SW 1271 (cell line): ENCODE data around the gene ERICH4.
"Not testable (repeated sequence)": the region's sequence is repeated elsewhere in the genome, so short reads cannot be mapped to it uniquely, and the experiment has no call there.

ENCODE experiments used
- DNase-seq, 2 experiments: peaks; one replicate each; lab custom pipeline; 2025; lab: John Stamatoyannopoulos, UW

Gene ERICH4

GRCh38 chr19:41435376-41435775 lies 7.6 kb upstream of the ERICH4 start:
- not testable (repeated sequence) for DNase-seq

GRCh38 chr19:41435936-41436673 lies 6.9 kb upstream of the ERICH4 start:
- no peak for DNase-seq

GRCh38 chr19:41436674-41436951 lies 6.3 kb upstream of the ERICH4 start:
- no peak for DNase-seq

- no peak for DNase-seq
Measured at GRCh38 chr19:41437944-41438574, 4.9 kb upstream of the ERICH4 start.

DNA sequence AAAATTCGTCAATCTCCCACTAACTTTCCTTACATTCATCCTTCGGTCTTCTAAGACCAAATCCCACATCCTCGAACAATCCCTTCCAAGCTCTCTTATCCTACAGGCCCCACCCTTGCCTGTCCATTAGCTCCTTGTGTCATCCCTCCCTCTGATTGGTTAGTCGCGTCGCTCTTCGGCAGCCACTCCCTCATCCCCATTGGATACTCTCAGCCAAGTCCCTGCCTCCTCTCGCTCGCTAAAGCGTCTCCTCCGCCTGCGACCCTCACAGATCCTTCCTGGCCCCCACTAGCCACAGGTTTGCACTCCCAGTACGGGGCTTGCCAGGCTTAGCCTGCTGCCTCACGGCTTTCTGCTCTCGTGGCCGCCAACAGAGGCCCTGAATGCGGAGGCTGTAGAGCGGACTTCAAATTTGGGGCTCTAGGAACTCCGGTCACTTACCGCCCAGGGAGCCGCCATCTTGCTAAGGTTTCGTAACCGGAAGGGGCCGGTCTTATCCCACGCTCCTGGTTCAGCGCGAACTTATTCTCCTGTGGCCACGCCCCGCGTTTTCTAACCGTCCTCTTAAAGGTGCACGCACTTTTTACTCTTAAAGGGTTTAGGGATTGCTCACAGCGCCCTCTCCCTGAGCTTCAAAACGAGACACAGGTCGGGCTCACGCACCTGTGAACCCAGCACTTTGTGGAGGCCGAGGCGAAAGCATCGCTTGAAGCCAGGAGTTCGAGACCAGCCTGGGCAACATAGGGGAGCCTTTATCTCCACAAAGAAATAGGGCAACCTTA lies 3.3 kb upstream of the ERICH4 start, which contains the start of gene DMAC2:
TSS of gene DMAC2 (minus strand) at position 472 of the 782 bp plus-strand sequence. CDS start at position 459, 13 bp downstream.
- peak; percentile 87 to 97 for DNase-seq

GRCh38 chr19:41441321-41441945 lies 1.5 kb upstream of the ERICH4 start:
- no peak for DNase-seq

GRCh38 chr19:41443813-41444455 lies 978 bp downstream of the ERICH4 start:
- no peak for DNase-seq

GRCh38 chr19:41445575-41445974 lies 2.6 kb downstream of the ERICH4 start:
- DNase-seq, result no peak

- no peak for DNase-seq
Measured at GRCh38 chr19:41447732-41448332, 4.9 kb downstream of the ERICH4 start.

DNA sequence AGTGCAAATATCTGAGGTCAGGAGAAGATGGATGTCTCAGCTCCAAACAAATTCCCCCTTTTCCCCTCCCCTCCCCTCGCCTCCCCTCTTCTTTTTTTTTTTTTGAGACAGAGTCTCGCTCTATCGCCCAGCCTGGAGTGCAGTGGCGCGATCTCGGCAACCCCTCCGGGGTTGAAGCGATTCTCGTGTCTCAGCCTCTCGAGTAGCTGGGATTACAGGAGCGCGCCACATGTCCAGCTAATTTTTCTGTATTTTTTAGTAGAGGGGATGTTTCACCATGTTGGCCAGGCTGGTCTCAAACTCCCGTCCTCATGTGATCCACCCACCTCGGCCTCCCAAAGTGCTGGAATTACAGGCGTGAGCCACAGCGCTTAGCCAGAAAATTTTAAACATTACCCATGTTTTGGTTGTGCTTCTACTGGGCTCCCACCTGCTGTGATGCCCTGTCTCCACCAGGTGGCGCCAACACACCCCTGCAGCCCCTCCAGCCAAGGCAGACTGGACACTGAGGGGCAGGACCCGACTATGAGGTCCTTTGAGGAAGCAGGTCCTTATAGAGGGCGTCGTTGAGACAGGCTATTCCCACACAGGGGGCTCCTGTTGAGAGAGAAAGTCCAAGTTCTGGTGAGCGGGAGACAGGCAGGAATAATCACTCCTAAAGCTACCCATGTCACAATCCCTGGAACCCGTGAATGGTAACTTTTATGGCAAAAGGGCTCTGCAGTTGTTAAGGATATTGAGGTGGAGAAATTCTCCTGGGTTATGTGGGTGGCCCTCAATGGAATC lies 6.3 kb downstream of the ERICH4 start:
- peak; percentile 30 to 59 for DNase-seq

DNA sequence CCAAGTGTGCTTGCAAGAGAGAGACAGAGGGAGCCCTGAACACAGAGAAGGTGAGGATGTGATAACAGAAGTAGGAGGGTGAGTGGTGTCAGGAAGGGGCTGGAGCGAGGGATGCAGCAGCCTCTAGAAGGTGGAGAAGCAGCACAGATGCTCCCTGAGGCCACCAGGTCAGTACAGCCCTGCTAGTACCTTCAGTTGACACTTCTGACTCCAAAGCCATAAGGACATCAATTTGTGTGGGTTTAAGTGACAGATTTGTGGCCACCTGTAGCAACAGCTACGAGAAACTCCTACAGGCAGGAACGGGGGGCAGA lies 6.9 kb downstream of the ERICH4 start:
- DNase-seq, result no peak

DNA sequence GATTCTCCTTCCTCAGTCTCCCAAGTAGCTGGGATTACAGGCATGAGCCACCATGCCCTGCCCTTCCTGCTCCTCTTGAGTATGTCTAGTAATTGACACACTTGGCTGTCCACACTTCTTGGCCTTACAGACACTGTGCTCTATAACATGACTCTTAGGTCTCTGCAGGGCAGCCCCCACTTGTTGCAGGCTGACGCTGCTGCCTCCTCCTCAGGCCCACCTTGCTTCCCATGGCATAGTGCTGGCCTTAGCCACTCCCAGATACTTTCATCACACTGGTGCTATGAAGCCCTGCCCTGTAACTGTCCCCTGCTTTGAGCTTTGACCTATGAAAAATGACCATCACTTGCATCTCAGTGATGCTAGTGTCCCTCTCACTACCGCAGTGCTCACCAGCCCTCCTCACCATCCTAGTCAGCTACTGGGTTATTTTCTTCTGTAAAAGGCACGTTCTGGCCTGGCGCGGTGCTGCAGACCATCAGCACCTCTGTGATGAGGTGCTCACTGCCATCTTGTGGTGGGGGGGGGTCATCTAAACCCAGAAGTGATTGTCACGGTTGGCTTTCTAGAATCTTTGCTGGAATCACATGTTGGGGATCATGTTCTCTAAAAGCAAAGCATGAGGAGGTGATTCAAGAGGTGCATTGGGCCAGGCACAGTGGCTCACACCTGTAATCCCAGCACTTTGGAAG lies 9.8 kb downstream of the ERICH4 start:
- no peak for DNase-seq

DNA sequence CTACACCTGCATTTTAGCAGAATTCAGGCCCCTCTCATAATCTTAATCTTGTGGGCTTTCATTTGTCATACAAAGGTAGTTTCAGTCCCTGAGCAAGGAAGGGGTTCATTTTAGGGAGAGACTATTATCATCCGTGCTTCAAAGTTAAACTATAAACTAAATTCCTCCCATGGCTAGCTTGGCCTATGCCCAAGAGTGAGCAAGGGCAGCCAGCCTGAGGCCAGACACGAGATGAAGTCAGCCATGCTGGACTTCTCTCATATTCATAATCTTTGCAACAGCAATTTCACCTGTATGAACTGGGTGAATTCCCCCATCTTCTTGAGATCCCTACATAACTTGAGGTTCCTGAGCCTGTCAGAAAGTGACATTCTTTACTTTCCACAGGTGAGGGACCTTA lies 13.0 kb downstream of the ERICH4 start:
- DNase-seq, result no peak

- peak in 1 of 2 experiments; percentile 14 for DNase-seq
Measured at GRCh38 chr19:41456342-41456918, 13.5 kb downstream of the ERICH4 start.

- no peak for DNase-seq
Measured at GRCh38 chr19:41457241-41457640, 14.3 kb downstream of the ERICH4 start.

- no peak for DNase-seq
Measured at GRCh38 chr19:41462497-41462896, 19.5 kb downstream of the ERICH4 start.

DNA sequence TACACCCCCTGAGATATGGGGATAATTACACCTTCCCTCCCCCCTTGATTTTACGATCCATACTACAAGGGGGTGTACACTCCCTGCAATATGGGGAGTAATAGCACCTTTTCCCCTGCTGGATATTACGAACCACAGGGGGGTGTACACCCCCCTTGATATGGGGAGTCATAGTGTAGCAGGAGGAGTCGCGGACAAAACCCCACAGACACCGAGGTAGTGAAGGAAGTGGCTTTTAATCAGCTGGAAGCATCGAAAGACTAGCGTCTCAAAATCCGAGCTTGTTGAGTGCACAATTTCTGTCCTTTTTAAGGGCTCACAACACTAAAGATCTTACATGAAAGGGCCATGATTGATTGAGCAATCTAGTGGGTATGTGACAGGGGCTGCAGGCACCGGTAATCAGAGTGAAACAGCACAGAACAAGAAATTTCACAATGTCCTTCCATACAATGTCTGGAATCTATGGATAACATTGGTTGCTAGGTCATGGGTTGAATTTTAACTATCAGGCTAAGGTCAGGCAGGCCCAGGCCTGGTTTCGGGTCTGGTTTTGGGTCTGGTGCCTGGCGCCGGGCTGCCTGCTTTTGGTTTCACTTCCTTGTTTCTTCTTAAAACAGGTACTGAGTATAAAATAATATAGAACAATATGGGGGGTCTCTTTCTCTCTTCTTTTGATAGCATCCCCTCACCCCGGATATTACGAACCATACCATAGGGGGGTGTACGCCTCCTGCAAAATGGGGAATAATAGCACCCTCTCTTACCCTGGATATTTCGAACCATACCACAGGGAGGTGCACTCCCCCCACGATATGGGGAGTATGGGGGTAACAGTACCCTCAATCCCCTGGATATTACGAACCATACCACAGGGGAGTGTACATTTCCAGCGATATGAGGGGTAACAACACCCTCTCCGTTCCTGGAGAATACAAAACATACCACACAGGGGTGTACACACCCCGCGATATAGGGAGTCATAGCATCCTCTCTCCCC lies 20.6 kb downstream of the ERICH4 start:
- not testable (repeated sequence) for DNase-seq

DNA sequence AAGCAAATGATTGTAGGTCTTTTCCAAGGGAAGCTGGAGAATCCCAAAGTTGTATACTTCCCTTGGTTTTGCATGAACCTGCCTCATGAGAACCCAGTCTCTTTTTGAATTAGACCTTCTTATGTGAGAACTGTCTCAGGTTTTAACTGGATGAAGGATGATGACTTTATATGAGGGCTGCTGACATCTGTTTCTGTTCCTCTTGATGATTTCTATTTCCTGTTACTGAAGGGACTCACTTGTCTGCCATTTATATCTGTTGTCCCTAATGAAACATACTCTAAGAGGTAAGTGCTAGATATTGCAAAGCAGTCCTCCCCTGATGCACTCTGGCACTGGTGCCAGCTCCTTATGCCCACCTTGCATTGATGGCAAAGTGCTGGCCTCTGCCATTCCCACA lies 33.6 kb downstream of the ERICH4 start:
- no peak for DNase-seq

DNA sequence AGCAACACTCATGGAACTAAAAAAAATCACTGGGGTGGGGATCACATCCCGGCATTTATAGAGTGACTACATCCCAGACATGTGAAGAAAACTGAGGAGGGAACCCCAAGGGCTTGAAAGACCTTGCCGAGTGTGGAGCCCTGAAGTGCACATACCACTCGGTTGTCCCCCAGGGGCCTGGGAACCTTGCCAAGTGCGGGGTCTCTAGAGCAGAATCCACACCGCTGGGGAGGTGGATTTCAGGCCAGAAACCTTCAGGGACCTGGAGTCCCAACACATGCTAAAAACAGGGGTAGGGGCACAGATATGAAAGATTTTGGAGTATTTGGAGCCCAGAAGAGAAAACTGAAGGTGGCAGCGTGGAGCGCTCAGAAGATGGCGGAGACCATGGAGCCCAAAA lies 35.2 kb downstream of the ERICH4 start:
- no peak for DNase-seq
